Measurements from ENCODE around the gene NDUFS2. TPM values are rescaled to one million over a fixed set of nuclear protein-coding genes. Genes with fewer than 3 reads are reported as not detected.

Gene NDUFS2
- total RNA-seq, 3 donors from 2014 or later: 102 to 129 (median 116) TPM

DNA sequence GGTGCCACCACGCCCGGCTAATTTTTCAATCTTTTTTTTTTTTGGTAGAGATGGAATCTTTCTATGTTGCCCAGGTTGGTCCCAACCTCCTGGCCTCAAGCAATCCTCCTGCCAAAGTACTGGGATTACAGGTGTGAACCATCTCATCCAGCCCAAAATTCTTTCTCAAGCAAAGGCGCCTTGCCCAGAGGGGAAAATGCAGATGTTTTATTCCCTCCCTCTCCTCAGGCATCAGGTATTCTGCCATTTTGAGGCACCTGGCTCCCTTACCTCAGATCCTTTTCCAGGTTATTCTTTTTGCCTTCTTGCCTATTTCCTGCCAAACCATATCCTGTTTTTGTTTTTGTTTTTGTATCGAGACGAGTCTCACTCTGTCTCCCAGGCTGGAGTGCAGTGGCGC is 13.8 kb upstream of the NDUFS2 start:
- no peak for TF ChIP-seq POLR2A (IDR thresholded peaks at IDR 0.05)
- TF ChIP-seq, protein P1, sequence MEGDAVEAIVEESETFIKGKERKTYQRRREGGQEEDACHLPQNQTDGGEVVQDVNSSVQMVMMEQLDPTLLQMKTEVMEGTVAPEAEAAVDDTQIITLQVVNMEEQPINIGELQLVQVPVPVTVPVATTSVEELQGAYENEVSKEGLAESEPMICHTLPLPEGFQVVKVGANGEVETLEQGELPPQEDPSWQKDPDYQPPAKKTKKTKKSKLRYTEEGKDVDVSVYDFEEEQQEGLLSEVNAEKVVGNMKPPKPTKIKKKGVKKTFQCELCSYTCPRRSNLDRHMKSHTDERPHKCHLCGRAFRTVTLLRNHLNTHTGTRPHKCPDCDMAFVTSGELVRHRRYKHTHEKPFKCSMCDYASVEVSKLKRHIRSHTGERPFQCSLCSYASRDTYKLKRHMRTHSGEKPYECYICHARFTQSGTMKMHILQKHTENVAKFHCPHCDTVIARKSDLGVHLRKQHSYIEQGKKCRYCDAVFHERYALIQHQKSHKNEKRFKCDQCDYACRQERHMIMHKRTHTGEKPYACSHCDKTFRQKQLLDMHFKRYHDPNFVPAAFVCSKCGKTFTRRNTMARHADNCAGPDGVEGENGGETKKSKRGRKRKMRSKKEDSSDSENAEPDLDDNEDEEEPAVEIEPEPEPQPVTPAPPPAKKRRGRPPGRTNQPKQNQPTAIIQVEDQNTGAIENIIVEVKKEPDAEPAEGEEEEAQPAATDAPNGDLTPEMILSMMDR (IDR thresholded peaks at IDR 0.05): no peak
- TF ChIP-seq POLR2AphosphoS5 (IDR thresholded peaks at IDR 0.05): no peak
- H3K27ac ChIP-seq: peak overlapping the region; percentile 13 to 54
- H3K4me3 ChIP-seq: no peak overlapping the region
- peaks cover 0 to under 1% of the 10 kb centered on the region in 2 donors for H3K4me1 ChIP-seq
- no peak for DNase-seq (ENCODE audit: low spot score in 2 of 2)
- H3K36me3 ChIP-seq: no peaks in the 10 kb centered on the region
- intact Hi-C loops (cut with DNase I; ENCODE audit: low total_unique reads): no loop called here
- H3K9me3 ChIP-seq: no peaks in the 10 kb centered on the region
- H3K27me3 ChIP-seq: no peaks in the 10 kb centered on the region

DNA sequence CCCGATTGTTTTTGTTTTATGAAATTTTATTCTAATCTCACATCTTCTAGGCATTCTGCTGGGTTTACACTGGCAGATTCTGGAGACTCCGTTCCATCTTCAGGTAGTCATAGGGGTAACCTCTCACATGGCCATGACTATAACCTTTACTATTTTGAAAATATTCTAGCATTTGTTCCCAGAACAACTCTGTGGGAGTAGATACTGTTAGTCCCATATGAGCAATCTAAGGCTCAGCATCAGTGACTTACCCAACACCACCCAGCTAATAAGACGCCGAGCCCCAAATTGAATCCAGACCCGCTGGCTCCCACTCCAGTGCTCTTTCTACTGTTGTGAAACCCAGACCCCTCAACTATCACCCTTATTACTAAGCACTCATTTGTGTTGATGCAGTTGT is 13.1 kb upstream of the NDUFS2 start:
- H3K27ac ChIP-seq: peak overlapping the region; percentile 46 to 73

DNA sequence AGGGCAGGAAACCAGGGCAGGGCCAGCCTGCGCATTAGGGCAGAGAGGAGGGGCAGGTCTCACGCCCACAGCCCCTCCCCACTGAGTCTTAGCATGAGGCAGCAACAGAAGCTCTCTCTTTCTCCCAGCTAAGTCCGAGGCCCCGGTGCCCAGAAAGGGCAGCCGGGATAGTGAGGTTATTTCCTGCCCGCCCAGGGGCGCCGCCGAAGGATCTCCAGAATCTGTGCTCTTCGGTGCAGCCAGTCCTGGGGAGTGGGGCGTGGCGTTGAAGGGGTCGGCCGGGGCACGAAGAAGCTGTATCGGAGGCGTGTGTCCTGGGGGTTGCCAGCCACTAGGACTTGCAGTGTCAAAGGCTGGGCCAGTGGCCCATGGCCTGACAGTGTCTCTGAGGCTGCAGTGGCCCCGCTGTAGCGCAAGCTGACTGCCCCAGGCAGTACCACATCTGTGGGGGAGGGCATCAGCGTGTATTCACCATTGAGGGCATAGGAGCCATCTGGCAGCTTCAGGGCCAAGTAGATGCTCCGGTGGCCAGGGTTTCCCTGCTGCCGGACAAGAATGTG is 11.1 kb upstream of the NDUFS2 start:
- H3K27ac ChIP-seq: peak overlapping the region; percentile 25 to 74
- no peak for DNase-seq (ENCODE audit: low spot score in 2 of 2)

More for the DNA sequence above, 13.1 kb upstream of the NDUFS2 start:
- Histone ChIP-seq H3K4me3 (no peak overlapping the region), H3K27me3 (no peaks in the 10 kb centered on the region), H3K36me3 (no peaks in the 10 kb centered on the region), H3K9me3 (no peaks in the 10 kb centered on the region), H3K4me1 (peaks cover 0 to 2% of the 10 kb centered on the region in 2 donors)
- DNase-seq (ENCODE audit: low spot score in 2 of 2): no peak
- intact Hi-C loops (cut with DNase I; ENCODE audit: low total_unique reads): no loop called here
- TF ChIP-seq POLR2AphosphoS5 (IDR thresholded peaks at IDR 0.05) (peak in 1 of 3 donors; percentile 64), POLR2A (IDR thresholded peaks at IDR 0.05) (no peak)

DNA sequence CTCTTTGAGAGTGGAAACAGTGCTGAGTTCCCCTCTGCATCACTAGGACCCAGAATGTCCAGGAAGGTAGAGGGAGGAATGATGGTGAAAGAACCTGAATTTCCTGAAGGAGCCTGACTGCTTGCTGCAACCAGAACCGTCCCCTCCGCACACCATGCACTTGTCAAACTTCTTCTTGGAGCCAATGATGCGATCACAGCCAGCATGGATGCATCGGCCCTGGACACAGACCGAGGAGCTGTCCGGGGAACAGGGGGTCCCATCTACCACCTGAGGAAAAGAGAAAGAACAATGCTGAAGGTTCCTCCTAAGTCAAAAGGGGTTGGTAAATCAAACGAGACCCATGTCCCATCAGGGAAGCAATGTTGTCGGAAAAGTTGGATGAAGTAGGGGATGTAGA is 10.2 kb upstream of the NDUFS2 start:
- peak overlapping the region in 1 of 2 donors; percentile 74 for H3K27ac ChIP-seq
- H3K4me1 ChIP-seq: peaks cover 0 to 2% of the 10 kb centered on the region in 2 donors
- TF ChIP-seq, protein P1 (IDR thresholded peaks at IDR 0.05): no peak
- TF ChIP-seq POLR2AphosphoS5 (IDR thresholded peaks at IDR 0.05) (no peak), POLR2A (IDR thresholded peaks at IDR 0.05) (no peak)
- H3K4me3 ChIP-seq: peak overlapping the region in 1 of 3 donors; percentile 44
- DNase-seq (ENCODE audit: low spot score in 2 of 2): no peak
- no peaks in the 10 kb centered on the region for H3K9me3 ChIP-seq
- intact Hi-C loops (cut with DNase I; ENCODE audit: low total_unique reads): no loop called here
- H3K36me3 ChIP-seq: no peaks in the 10 kb centered on the region
- H3K27me3 ChIP-seq: no peaks in the 10 kb centered on the region

More for the DNA sequence above, 11.1 kb upstream of the NDUFS2 start:
- Histone ChIP-seq H3K4me1 (peaks cover 0 to 2% of the 10 kb centered on the region in 2 donors), H3K27me3 (no peaks in the 10 kb centered on the region), H3K36me3 (no peaks in the 10 kb centered on the region), H3K4me3 (peak overlapping the region in 1 of 3 donors; percentile 44), H3K9me3 (no peaks in the 10 kb centered on the region)
- intact Hi-C loops (cut with DNase I; ENCODE audit: low total_unique reads): no loop called here
- TF ChIP-seq, protein P1 (IDR thresholded peaks at IDR 0.05): no peak
- TF ChIP-seq POLR2A (IDR thresholded peaks at IDR 0.05) (no peak), POLR2AphosphoS5 (IDR thresholded peaks at IDR 0.05) (no peak)

DNA sequence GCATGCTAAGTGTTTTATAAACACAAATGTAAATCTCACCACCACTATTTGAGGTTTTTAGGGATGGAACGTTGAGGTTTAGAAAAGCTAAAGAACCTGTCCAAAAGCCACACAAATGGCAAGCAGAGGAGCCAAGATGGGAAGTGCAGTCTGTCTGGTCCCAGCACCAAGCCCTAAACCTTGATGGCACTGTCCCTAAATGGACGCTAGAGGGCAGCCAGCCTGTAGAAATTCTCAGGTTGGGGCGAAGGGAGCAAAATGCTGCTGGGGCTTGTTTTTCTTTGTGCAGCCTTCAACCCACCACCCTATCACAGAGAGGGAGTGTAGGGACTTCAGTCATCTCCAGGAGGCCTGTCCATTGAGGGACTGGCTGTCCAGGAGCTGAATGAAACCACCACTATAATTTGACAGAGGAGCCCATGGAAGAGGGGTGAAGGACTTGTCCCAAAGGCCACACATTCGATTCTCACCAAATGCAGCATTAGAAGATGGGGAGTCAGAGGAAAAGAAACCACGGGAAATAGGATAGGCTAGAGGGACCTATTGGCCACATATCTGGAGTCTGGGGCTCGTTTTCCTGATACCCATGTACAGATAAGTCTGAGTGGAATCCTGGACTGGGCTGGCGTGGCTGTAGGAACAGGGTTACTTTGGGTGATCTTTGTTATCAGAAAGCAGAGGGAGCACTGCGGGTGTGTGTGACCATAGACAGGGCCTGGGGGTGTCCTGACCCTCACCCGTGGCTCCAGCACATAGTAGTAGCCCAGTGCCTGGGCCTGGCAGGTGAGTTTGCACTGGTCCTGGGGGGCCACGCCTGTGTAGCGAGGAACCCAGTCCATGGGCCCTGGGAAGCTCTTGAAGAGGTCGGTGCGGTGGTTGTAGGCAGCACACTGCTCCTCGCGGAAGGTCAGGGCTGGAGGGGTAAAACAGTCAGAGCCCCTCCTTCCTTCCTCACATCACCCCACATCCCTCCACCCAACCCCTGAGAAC is 9.4 kb upstream of the NDUFS2 start:
- Histone ChIP-seq H3K27ac (peak overlapping the region; percentile 8 to 54), H3K4me1 (peaks cover 0 to 2% of the 10 kb centered on the region in 2 donors), H3K4me3 (peak overlapping the region in 1 of 3 donors; percentile 69)

More for the DNA sequence above, 9.4 kb upstream of the NDUFS2 start:
- no peak for DNase-seq (ENCODE audit: low spot score in 2 of 2)
- TF ChIP-seq, protein P1 (IDR thresholded peaks at IDR 0.05): peak; percentile 65 to 88 (median 79)
- TF ChIP-seq POLR2AphosphoS5 (IDR thresholded peaks at IDR 0.05): no peak
- no peak for TF ChIP-seq POLR2A (IDR thresholded peaks at IDR 0.05)
- intact Hi-C loops (cut with DNase I; ENCODE audit: low total_unique reads): no loop called here
- H3K36me3 ChIP-seq: no peaks in the 10 kb centered on the region
- H3K27me3 ChIP-seq: no peaks in the 10 kb centered on the region
- no peaks in the 10 kb centered on the region for H3K9me3 ChIP-seq

All from breast epithelium (tissue), 4 donors.